Liver (tissue), 9 donors: Measurements from ENCODE around the gene DMAP1. TPM values are rescaled to one million over a fixed set of nuclear protein-coding genes. Genes with fewer than 3 reads are reported as not detected.

Experiments
- DNase-seq: peaks from one replicate; pipeline ENCODE4 v3.0.0-alpha.2; 2017; ENCODE audit warnings: low spot score
- H3K27ac ChIP-seq, 2 donors: one replicate each; pipeline ENCODE4 v1.7.0; 2013; ENCODE audit warnings: inconsistent platforms in 2 of 2, low read length in 2 of 2, control low read depth in 1 of 2, low read depth in 1 of 2, mild to moderate bottlenecking in 1 of 2
- H3K27me3 ChIP-seq, 4 donors: one replicate each; pipeline versions ENCODE4 v1.6.1 to v1.7.0; 2013; ENCODE audit warnings: low read length in 3 of 4, inconsistent platforms in 1 of 4, mild to moderate bottlenecking in 1 of 4, moderate library complexity in 1 of 4; ENCODE audit not compliant: control insufficient read depth in 4 of 4, insufficient read depth in 4 of 4
- H3K36me3 ChIP-seq, 4 donors: one replicate each; pipeline versions ENCODE4 v1.6.1 to v1.7.0; 2013; ENCODE audit warnings: low read length in 3 of 4, mild to moderate bottlenecking in 3 of 4, low read depth in 1 of 4, moderate library complexity in 1 of 4; ENCODE audit not compliant: control insufficient read depth in 4 of 4, insufficient read depth in 3 of 4
- H3K4me1 ChIP-seq, 4 donors: one replicate each; pipeline versions ENCODE4 v1.6.1 to v1.7.0; 2013; ENCODE audit warnings: low read length in 3 of 4, mild to moderate bottlenecking in 3 of 4, moderate library complexity in 1 of 4; ENCODE audit not compliant: control insufficient read depth in 4 of 4, insufficient read depth in 4 of 4
- H3K4me3 ChIP-seq, 3 donors: one replicate each; pipeline versions ENCODE4 v1.6.1 to v1.7.0; 2013; ENCODE audit warnings: low read length in 3 of 3, control low read depth in 1 of 3, low read depth in 1 of 3, mild to moderate bottlenecking in 1 of 3
- H3K9ac ChIP-seq, 2 donors: one replicate each; pipeline ENCODE4 v1.7.0; 2013; ENCODE audit warnings: low read length in 2 of 2, mild to moderate bottlenecking in 2 of 2, moderate library complexity in 2 of 2, control low read depth in 1 of 2, low read depth in 1 of 2
- H3K9me3 ChIP-seq, 4 donors: one replicate each; pipeline versions ENCODE4 v1.6.1 to v1.7.0; 2013; ENCODE audit warnings: low read length in 3 of 4; ENCODE audit not compliant: control insufficient read depth in 4 of 4
- CTCF ChIP-seq: fragments of 150-350 bp; IDR thresholded peaks from 2 replicates; pipeline ENCODE4 v1.5.1; 2017; ENCODE audit warnings: improper control_type of control experiment, low read depth, low read length; ENCODE audit not compliant: missing input control
- EGR1 ChIP-seq, 2 donors: IDR thresholded peaks; 2 replicates each; pipeline ENCODE4 v1.6.1; 2016 to 2018; ENCODE audit warnings: antibody characterized with exemption in 2 of 2, low read depth in 2 of 2
- FOXA2 ChIP-seq: IDR thresholded peaks from 2 replicates; pipeline ENCODE4 v1.6.1; 2016; ENCODE audit warnings: antibody characterized with exemption
- GABPA ChIP-seq, 2 donors: IDR thresholded peaks in 1 of 2; conservative IDR thresholded peaks in 1 of 2; 2 replicates each; pipeline ENCODE4 v1.6.1; 2016; ENCODE audit warnings: antibody characterized with exemption in 2 of 2, mild to moderate bottlenecking in 1 of 2, moderate library complexity in 1 of 2
- HNF4A ChIP-seq, 2 donors: conservative IDR thresholded peaks; 2 replicates each; pipeline ENCODE4 v1.6.1; 2016; ENCODE audit warnings: antibody characterized with exemption in 2 of 2, mild to moderate bottlenecking in 2 of 2
- HNF4G ChIP-seq: IDR thresholded peaks from 2 replicates; pipeline ENCODE4 v1.6.1; 2016; ENCODE audit warnings: antibody characterized with exemption
- JUND ChIP-seq, 2 donors: IDR thresholded peaks; 2 replicates each; pipeline ENCODE4 v1.6.1; 2016; ENCODE audit warnings: antibody characterized with exemption in 2 of 2
- NR2F2 ChIP-seq: IDR thresholded peaks from 2 replicates; pipeline ENCODE4 v1.6.1; 2016; ENCODE audit warnings: antibody characterized with exemption
- REST ChIP-seq: IDR thresholded peaks from 2 replicates; pipeline ENCODE4 v1.6.1; 2016; ENCODE audit warnings: antibody characterized with exemption, mild to moderate bottlenecking
- SP1 ChIP-seq: IDR thresholded peaks from 2 replicates; pipeline ENCODE4 v1.6.1; 2018; ENCODE audit warnings: antibody characterized with exemption, mild to moderate bottlenecking
- YY1 ChIP-seq: IDR thresholded peaks from 2 replicates; pipeline ENCODE4 v1.6.1; 2016; ENCODE audit warnings: antibody characterized with exemption, mild to moderate bottlenecking
- ZBTB33 ChIP-seq: IDR thresholded peaks from 2 replicates; pipeline ENCODE4 v1.6.1; 2016; ENCODE audit warnings: antibody characterized with exemption
- WGBS: extraction: QIAGEN DNeasy Blood & Tissue Kit; methylation state at CpG from one replicate; pipeline ENCODE4 v1.1.7; 2013; 5-methylcytosine and 5-hydroxymethylcytosine counted together
- polyA plus RNA-seq, 2 donors: library from polyadenylated mRNA; stranded (reverse) in 1 of 2; unstranded in 1 of 2; fragments of 200-250 nt in 1 of 2; fragments of >200 nt in 1 of 2; fragmentation: Nextera tagmentation in 1 of 2; extraction: Ambion mirVana in 1 of 2; gene quantifications; one replicate each; pipeline versions ENCODE4 v1.2.1 to v1.2.3, GENCODE V29; 2013 to 2015
- total RNA-seq, 2 donors: library from RNA; depleted of rRNA; stranded (reverse); fragments of >200 nt; gene quantifications; one replicate each; pipeline ENCODE4 v1.2.3, GENCODE V29; 2014
- donor health status: healthy.
- donor health status: healthy.
- donor health status: healthy.
- donor health status: healthy.
- donor health status: healthy.

Gene DMAP1
- total and polyA plus RNA-seq, 4 donors = 15.3 to 24.8 (median 18.3) TPM

- TF ChIP-seq CTCF = no peak
Measured at GRCh38 chr1:44259090-44259489, 45.8 kb downstream of the DMAP1 start (continued).

GRCh38 chr1:44260792-44261170, 47.5 kb downstream of the DMAP1 start:
- no peak for DNase-seq
- no peaks in the 10 kb centered on the region for H3K27me3 ChIP-seq
- H3K4me1 ChIP-seq = no peaks in the 10 kb centered on the region
- no peak for TF ChIP-seq FOXA2
- TF ChIP-seq SP1 = no peak
- no peak for TF ChIP-seq REST
- TF ChIP-seq EGR1 (IDR thresholded peaks at IDR 0.05; ENCODE audit: low read depth in 2 of 2) = no peak
- TF ChIP-seq YY1 = no peak
- no peak for TF ChIP-seq HNF4G
- H3K27ac ChIP-seq = no peak overlapping the region
- no peak overlapping the region for H3K4me3 ChIP-seq
- no peak overlapping the region for H3K9ac ChIP-seq
- WGBS = 84% methylated on average over 4 of the region's 4 CpGs
- H3K36me3 ChIP-seq = no peaks in the 10 kb centered on the region
- no peaks in the 10 kb centered on the region for H3K9me3 ChIP-seq

GRCh38 chr1:44261171-44261817, 48.0 kb downstream of the DMAP1 start:
- Histone ChIP-seq H3K9ac (no peak overlapping the region), H3K4me3 (no peak overlapping the region), H3K9me3 (no peaks in the 10 kb centered on the region), H3K27me3 (no peaks in the 10 kb centered on the region), H3K36me3 (no peaks in the 10 kb centered on the region), H3K27ac (no peak overlapping the region), H3K4me1 (no peaks in the 10 kb centered on the region)
- 91% methylated on average over 27 of the region's 27 CpGs for WGBS
- DNase-seq = no peak
- no peak for TF ChIP-seq JUND (IDR thresholded peaks at IDR 0.05)
- TF ChIP-seq REST = no peak
- TF ChIP-seq HNF4G = no peak
- no peak for TF ChIP-seq ZBTB33
- TF ChIP-seq YY1 = no peak
- TF ChIP-seq GABPA (IDR thresholded peaks at IDR 0.05 in 1 of 2, conservative IDR thresholded peaks at IDR 0.05 in 1 of 2) = no peak
- TF ChIP-seq NR2F2 = no peak
- no peak for TF ChIP-seq FOXA2
- TF ChIP-seq CTCF = no peak
- TF ChIP-seq HNF4A (conservative IDR thresholded peaks at IDR 0.05) = no peak
